ENCODE data around the gene EME2.

GRCh38 chr16:1729026-1729425 lies 43.6 kb upstream of the EME2 start:
- TF ChIP-seq CTCF (conservative IDR thresholded peaks at IDR 0.05; ENCODE audit: low read depth, low read length) (no peak), EZH2 (IDR thresholded peaks at IDR 0.05; ENCODE audit: borderline replicate concordance, low read depth, low read length, poor library complexity, severe bottlenecking) (no peak)

Data from A673 (cell line).